Peyer's patch (tissue), 4 donors: ENCODE data around the gene FREM3. TPM values are rescaled to one million over a fixed set of nuclear protein-coding genes. Genes with fewer than 3 reads are reported as not detected.
"Not testable (repeated sequence)": the region's sequence is repeated elsewhere in the genome, so short reads cannot be mapped to it uniquely, and the experiment has no call there.

Experiments used
- DNase-seq, 3 donors: peaks; one replicate each; pipeline ENCODE4 v3.0.0-alpha.2; 2017 to 2019
- H3K27ac ChIP-seq, 4 donors: fragments of 200-600 bp; sonication (generic); one replicate each; pipeline ENCODE4 v1.5.1; 2016 to 2019
- H3K27me3 ChIP-seq, 2 donors: fragments of 200-600 bp; sonication (generic); one replicate each; pipeline ENCODE4 v1.5.1; 2019
- H3K36me3 ChIP-seq, 3 donors: fragments of 200-600 bp; sonication (generic); one replicate each; pipeline ENCODE4 v1.5.1; 2016 to 2019
- H3K4me1 ChIP-seq, 4 donors: fragments of 200-600 bp; sonication (generic); one replicate each; pipeline ENCODE4 v1.5.1; 2016 to 2019
- H3K4me3 ChIP-seq, 4 donors: fragments of 200-600 bp; sonication (generic); 1 replicate in 3 of 4; 2 replicates in 1 of 4; pipeline ENCODE4 v1.5.1; 2016 to 2019; ENCODE audit warnings: mild to moderate bottlenecking in 1 of 4
- H3K9me3 ChIP-seq, 4 donors: fragments of 200-600 bp; sonication (generic); one replicate each; pipeline ENCODE4 v1.5.1; 2016 to 2019; ENCODE audit warnings: mild to moderate bottlenecking in 1 of 4
- POLR2A ChIP-seq, 2 donors: fragments of 450-650 bp; IDR thresholded peaks; one replicate each; pipeline ENCODE4 v1.5.1; 2017; ENCODE audit warnings: antibody characterized with exemption in 2 of 2, mild to moderate bottlenecking in 2 of 2, moderate library complexity in 2 of 2
- total RNA-seq, 4 donors: library from RNA; depleted of rRNA; stranded (reverse); fragments of >200 nt; gene quantifications; one replicate each; pipeline ENCODE4 v1.1.0, GENCODE V29; 2016
- TF ChIP-seq, protein P1 (sequence below), 6 experiments: fragments of 450-650 bp in 4 of 6; fragments of 200-600 bp in 2 of 6; sonication (generic) in 1 of 6; IDR thresholded peaks; one replicate each; pipeline ENCODE4 v1.5.1; 2017 to 2019; ENCODE audit warnings: antibody characterized with exemption in 6 of 6, mild to moderate bottlenecking in 3 of 6, moderate library complexity in 1 of 6

FREM3 gene
- total RNA-seq, 4 donors from 2014 or later = 0.83 TPM; not detected in 3

DNA sequence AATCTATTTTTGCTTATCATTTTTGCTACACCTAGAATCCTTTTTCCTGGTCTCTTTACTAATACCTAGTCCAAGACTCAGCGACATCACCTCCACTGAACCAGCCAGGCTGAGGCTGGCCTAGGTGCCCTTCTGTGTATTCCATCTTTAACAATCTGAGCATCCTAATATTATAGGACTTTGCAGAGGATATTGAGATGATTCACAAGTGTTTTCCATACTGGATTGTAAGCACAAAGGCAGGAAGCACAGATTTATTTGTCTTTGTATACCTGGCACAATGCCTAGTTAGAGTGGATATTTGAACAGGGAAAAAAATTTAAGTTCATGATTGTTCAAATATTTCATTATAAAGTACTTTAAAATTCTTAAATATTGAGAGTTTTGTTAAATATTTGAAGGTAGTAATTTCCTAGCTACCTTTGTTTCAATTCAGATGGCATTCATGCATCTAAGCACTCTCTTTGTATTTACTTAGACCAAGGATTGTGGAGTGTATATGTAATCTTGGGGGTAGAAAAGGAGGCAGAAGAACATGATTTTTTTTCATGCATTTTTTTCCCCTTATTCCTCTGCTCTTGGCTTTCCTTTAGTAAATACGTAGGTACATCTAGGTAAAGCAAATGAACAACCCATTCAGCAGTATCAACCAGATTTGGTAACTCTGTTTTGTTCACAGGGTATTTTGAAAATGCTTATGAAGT lies 168.5 kb downstream of the FREM3 start:
- Histone ChIP-seq H3K36me3 (peaks cover 0 to 96% (median 0%) of the 10 kb centered on the region in 3 donors), H3K4me3 (no peak overlapping the region), H3K27me3 (no peaks in the 10 kb centered on the region), H3K27ac (no peak overlapping the region), H3K4me1 (no peaks in the 10 kb centered on the region), H3K9me3 (no peaks in the 10 kb centered on the region)
- DNase-seq = no peak
- TF ChIP-seq POLR2A (IDR thresholded peaks at IDR 0.05) = no peak
- TF ChIP-seq, protein P1, sequence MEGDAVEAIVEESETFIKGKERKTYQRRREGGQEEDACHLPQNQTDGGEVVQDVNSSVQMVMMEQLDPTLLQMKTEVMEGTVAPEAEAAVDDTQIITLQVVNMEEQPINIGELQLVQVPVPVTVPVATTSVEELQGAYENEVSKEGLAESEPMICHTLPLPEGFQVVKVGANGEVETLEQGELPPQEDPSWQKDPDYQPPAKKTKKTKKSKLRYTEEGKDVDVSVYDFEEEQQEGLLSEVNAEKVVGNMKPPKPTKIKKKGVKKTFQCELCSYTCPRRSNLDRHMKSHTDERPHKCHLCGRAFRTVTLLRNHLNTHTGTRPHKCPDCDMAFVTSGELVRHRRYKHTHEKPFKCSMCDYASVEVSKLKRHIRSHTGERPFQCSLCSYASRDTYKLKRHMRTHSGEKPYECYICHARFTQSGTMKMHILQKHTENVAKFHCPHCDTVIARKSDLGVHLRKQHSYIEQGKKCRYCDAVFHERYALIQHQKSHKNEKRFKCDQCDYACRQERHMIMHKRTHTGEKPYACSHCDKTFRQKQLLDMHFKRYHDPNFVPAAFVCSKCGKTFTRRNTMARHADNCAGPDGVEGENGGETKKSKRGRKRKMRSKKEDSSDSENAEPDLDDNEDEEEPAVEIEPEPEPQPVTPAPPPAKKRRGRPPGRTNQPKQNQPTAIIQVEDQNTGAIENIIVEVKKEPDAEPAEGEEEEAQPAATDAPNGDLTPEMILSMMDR (IDR thresholded peaks at IDR 0.05) = no peak

DNA sequence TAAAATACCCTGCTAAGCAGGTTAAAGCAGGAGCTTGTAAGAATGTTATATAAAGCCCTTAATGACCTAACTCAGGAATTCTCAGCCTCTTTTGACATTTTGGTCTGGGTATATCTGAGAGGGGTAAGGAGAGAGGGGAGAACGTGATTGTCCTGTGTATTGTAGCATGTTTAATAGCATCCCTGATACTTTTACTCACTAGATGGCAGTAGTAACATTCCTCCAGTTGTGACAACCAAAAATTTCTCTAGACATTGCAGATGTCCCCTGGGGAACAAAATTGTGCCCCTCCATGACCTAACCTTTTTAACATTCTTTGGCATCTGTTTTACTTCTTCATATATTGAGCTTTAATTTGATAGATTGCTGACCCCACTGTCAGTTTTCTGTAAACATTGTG lies 169.1 kb downstream of the FREM3 start:
- H3K4me1 ChIP-seq = no peaks in the 10 kb centered on the region
- no peak overlapping the region for H3K4me3 ChIP-seq
- no peaks in the 10 kb centered on the region for H3K27me3 ChIP-seq
- TF ChIP-seq, protein P1 (IDR thresholded peaks at IDR 0.05) = peak in 1 of 6 experiments; percentile 3
- no peak for TF ChIP-seq POLR2A (IDR thresholded peaks at IDR 0.05)
- peaks cover 0 to 96% (median 0%) of the 10 kb centered on the region in 3 donors for H3K36me3 ChIP-seq
- no peaks in the 10 kb centered on the region for H3K9me3 ChIP-seq
- DNase-seq = no peak
- H3K27ac ChIP-seq = no peak overlapping the region

DNA sequence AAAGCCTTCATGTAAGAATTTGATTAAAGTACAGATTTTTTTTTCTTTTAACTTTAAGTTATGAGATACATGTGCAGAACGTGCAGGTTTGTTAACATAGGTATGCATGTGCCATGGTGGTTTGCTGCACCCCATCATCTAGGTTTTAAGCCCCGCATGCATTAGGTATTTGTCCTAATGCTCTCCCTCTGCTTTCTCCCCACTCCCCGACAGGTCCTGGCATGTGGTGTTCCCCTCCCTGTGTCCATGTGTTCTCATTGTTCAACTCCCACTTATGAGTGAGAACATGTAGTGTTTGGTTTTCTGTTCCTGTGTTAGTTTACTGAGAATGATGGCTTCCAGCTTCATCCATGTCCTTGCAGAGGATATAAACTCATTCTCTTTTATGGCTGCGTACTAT lies 172.4 kb downstream of the FREM3 start:
- not testable (repeated sequence) for H3K4me3 ChIP-seq, H3K27ac ChIP-seq, H3K4me1 ChIP-seq, DNase-seq, H3K9me3 ChIP-seq, H3K27me3 ChIP-seq
- H3K36me3 ChIP-seq = peaks cover 0 to 99% (median 0%) of the 10 kb centered on the region in 3 donors

Other genes with a start within 250 kb of the FREM3 start
- 10 to 100 TPM; 21.5 to 35.9 (median 26.2) TPM for gene SMARCA5, start 187.0 kb downstream of the FREM3 start, total RNA-seq
- gene GYPE, start 204.9 kb upstream of the FREM3 start, total RNA-seq = under 1 TPM in 1 of 4 donors, not detected in 3; 0.76 TPM